GM21447 (cell line): ENCODE results near the gene GJC2.
"Not testable (repeated sequence)": the region's sequence is repeated elsewhere in the genome, so short reads cannot be mapped to it uniquely, and the experiment has no call there.

ENCODE experiments used
- ATAC-seq: cut with Tn5 transposase; IDR thresholded peaks from one replicate; pipeline ENCODE4 v1.9.1; 2021; ENCODE audit not compliant: unreplicated experiment

Gene GJC2

DNA sequence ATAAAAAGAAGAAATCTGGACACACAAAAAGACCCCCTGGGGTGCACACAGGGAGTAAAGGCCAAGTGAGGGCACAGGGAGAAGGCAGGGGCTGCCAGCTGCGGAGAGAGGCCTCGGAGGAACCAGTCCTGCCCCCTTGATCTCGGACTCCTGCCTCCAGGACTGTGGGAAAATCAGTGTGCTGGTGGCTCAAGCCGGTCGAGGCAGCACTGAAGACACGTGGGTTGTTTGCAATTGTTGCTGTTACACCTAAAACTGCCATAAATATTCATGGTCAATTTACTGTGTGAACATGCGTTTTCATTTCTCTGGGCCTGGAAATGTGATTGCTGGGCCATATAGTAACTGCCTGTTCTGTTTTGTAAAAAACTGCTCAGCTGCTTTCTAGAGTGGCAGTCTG is 34.4 kb downstream of the GJC2 start:
- ATAC-seq = no peak

DNA sequence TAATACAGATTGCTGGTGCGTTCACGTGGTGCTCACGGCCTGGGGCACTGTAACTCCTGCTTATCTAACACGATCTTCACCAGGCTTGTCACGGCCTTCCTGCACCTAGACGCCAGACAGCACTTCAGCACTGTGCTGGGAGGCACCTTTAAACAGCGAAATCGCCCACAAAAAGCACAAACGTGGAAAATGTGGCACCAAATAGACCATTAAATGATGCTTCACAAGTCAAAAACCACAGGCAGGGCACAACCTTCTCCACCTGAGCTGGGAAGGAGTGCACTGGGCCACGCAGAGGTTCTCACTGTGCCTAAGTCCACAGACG is 35.9 kb downstream of the GJC2 start:
- ATAC-seq = no peak

DNA sequence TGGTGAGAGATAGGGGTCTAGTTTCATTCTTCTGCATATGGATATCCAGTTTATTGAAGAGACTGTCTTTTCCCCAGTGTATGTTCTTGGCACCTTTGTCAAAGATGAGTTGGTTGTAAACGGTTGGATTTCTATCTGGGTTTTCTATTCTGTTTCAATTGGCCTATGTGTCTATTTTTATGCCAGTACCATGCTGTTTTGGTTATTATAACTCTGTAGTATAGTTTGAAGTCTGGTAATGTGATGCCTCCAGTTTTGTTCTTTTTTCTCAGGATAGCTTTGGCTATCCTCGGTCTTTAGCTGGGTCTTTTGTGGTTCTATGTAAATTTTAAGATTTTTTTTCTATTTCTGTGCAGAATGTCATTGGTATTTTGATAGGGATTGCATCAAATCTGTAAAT is 38.5 kb downstream of the GJC2 start:
- ATAC-seq = not testable (repeated sequence)

DNA sequence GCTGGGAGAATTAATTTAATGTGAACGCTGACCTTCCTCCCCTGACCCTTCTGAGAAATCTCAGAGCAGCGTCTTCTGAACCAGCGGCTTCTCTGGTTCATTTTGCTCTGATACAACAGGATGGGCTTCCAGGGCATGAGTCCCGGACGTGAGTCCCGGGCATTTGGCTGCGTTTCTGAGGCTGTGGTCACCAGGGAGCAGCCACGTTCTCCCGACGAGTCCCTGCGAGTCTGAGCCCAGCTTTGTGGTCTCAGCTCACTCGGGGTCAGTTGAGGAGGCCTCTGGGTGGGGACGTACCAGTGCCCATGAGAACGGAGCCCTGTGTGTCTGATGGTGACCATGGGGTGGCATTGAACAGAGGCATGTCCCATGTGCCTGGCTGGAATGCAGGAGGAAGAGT is 40.5 kb downstream of the GJC2 start:
- no peak for ATAC-seq

DNA sequence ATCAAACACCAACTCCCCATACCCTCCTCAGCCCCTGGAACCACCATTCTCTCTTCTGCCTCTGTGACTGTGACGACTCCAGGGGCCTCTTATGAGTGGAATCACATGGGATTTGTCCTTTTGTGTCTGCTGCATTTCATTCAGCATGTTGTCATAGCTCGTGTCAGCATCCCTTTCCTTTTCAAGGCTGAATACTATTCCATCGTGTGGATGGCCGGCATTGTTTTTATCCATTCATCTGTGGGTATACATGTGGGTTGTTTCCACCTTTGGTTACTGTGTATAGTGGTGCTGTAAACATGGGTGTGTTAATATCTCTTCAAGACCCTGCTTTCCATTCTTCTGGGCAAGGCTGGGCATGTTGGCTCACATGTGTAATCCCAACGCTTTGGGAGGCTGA is 41.0 kb downstream of the GJC2 start:
- ATAC-seq = no peak

DNA sequence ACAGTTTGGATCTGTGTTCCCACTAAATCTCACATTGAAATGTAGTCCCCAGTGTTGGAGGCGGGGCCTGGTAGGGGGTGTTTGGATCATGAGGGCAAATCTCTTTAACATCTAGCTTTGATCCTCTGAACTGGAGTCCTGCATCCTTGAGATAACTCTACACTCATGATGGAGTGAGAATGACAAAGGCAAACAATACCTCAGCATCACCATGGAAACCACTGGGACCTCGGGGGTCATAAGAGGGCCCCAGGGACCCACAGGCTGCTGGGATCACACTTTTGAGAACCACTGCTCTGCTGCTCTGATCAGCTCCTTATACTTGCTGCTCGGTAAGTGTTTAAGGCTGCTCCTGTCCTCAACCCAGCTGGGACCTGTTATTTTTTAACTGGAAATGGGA is 44.7 kb downstream of the GJC2 start:
- ATAC-seq = no peak

DNA sequence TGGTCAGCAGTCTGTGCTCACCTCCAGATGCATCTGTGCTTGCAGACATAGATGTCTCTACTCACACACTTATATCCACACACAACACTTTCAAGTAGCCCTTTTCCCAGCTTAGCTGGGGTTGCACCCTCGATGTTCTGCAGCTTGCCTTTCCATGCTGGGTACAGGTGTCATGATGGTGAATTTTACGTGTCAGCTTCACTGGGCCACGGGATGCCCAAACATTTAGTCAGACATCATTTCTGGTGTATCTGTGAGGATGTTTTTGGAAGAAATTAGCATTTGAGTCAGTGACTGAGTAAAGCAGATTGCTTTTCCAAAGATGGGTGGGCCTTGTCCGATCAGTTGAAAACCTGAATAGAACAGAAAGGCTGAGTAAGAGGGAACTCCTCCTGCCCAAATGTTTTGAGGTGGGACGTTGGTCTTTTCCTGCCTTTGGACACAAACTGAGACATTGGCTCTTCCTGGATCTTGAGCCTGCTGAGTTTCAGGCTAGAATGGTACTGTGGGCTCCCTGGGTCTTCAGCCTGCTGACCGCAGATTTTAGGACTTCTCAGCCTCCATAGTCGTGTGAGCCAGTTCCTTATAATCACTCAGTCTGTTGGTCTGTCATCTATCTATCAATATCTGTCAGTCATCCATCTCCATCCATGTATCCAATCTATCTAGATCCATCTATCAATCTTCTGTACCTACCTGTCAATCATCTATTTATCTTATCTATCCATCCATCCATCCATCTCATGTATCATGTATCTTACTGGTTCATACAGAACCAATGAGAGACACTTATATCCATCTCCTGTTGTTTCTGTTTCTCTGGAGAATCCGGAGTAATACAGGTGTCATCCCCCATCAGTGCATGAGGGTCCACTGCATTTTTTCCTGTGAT is 45.4 kb downstream of the GJC2 start:
- no peak for ATAC-seq

DNA sequence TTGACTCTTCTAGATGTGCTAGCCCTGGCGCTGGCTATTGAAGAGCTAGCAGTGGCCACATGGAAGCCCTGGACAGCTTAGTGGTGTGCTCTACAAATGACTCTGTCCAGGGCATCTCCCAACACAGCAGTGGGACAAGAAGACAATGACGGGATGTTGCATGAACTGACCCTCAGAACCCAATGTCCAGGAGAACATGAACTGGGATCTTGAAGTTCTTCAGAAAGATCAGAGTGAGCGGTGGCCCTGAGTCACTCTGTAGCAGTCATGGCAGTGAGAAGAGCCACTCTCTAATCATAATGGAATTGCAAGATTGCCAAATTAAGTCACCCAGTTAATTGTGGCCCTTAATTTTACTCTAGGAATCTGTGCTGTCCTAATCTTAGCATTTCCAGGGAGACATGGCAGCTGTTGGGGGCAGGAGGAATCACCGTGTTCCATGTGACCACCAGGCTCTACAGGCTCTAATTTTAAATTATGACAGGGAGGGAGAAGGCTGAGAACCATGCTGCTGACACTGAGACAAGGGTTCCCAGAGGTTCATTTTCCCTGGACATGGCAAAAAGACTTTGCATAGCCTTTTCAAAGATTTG is 47.9 kb downstream of the GJC2 start:
- no peak for ATAC-seq

DNA sequence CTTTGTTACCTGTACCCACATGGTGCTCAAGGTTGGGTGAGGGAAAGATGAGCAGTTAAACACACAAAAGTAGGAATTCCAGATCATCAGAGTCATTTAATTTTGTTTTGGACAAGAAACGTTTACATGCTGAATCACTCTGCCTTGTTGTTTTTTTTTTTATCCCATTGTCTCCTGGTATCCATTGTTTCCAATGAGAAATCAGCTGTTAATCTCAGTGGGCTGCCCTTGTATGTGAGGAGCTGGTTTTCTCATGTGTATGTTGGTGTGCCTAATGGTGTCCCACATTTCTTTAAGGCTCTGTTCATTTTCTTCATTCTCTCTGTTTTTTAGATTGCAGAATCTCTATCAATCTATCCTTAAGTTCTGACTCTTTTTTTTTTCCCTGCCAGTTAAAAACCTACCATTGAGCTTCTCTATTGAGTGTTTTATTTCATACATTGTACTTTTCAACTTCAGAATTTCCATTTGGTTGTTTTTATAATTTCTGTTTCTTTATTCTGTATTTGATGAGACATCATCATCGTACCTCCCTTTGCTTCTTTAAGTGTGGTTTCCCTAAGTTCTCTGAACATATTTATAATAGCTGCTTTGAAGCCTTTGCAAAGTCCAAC is 49.4 kb downstream of the GJC2 start:
- no peak for ATAC-seq

DNA sequence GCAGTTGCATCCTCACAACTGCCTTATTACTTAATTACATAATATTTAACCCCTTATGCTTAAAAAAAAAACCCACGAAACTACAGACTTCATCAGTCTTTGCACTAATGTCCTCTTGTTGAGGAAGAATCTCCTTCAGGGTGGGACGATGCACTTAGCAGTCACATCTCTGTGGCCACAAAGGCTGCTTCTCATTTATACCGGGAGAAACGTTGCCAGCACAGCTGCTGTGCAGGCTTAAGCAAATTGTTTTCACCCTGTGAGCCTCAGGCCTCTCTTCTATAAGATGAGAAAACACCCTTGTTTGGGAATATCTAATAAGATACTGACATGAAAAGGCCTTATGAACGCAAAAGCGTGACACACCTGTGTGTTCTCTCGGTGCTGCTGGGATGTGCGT is 55.2 kb downstream of the GJC2 start:
- no peak for ATAC-seq

DNA sequence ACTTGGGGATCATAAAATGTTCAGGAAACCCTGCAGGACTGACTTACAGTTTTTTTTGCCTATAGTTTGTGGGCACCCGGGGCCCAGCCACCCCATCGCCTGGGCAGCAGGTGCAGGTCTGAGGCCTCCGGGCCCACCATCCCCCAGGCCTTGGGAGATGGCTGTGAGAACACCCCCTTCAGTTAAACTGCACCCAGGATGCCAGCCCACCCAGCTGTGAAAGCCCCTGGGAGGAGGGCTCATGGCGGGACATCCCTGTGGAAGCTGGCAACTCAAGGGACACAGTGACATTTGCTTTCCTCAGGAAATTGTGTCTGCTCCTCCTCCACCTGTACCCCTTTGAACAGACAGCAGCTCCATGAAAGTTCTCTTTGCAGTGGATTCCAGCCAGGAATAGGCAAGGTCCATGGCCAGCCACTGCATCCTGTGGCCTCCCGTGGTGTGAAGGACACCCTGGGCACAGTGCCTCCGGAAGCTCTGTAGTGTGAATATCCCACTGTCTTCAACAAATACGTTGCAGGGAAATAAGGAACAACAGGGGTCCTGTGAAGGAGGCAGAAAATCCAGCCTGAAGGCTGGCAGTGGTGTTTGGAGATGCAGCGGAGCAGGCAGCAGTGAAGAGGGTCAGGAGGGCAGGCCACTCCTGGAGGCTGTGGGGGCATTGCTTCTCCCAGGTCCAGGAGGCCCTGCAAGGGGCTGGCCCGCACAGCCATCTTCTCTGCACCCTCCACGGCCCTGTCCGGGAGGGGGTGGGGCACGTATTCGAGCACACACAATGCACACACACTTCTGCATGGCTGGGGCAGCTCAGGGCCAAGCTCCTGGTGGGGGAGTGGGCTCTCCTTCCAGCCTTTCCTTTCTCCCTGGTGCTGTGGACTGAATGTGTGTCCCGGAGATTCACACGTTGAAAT is 56.1 kb downstream of the GJC2 start:
- ATAC-seq = no peak

DNA sequence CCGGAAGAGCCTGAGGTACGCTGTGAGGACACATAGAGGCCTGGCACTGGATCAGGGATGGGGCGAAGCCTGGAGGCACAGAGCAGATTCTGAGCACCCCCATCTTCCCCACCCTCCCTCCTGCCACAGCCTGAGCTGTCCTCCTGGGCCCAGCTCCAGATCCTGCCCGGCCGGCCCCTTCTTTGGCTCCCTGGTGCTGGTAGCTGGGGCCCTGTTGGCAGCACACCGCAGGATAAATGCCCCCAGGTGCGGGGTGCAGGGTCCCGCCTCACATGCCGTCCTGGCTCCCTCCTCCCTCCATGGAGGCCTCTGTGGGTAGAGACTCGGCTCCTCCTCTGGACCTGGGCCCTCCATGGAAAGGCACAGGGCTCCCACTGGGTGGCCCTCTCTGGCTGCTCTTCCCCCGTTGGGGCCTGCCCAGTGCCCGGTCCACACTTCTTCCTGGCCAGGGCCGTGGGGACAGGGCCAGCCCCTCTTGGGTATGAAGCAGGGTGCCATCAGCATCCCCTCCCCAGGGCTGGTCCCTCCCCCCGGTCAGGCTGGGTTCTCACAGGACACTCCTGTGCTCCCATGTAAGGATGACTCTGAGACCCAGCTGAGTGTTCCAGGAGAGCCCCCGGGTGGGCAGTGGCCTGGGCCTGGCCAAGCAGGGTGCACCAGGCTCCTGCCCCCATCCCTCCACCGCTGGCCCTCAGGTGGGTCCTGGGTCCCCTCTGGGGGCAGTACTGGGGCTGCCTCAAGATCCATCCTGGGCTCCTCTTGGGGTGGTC is 57.0 kb downstream of the GJC2 start:
- no peak for ATAC-seq

DNA sequence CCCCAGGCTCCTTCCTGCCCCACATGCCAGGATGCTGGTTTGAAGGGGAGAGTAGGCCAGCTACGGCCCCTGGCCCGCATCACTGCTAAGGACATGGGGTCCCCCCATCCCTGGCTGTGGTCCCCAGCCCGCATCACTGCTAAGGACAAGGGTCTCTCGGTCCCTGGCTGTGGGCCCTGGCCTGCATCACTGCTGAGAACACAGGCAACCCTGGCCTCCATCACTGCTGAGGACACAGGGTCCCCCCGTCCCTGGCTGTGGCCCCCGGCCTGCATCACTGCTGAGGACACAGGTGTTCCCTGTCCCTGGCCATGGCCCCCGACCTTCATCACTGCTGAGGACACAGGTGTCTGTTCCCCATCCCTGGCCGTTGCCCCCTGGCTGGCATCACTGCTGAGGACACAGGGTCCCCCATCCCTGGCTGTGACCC is 57.7 kb downstream of the GJC2 start:
- no peak for ATAC-seq

DNA sequence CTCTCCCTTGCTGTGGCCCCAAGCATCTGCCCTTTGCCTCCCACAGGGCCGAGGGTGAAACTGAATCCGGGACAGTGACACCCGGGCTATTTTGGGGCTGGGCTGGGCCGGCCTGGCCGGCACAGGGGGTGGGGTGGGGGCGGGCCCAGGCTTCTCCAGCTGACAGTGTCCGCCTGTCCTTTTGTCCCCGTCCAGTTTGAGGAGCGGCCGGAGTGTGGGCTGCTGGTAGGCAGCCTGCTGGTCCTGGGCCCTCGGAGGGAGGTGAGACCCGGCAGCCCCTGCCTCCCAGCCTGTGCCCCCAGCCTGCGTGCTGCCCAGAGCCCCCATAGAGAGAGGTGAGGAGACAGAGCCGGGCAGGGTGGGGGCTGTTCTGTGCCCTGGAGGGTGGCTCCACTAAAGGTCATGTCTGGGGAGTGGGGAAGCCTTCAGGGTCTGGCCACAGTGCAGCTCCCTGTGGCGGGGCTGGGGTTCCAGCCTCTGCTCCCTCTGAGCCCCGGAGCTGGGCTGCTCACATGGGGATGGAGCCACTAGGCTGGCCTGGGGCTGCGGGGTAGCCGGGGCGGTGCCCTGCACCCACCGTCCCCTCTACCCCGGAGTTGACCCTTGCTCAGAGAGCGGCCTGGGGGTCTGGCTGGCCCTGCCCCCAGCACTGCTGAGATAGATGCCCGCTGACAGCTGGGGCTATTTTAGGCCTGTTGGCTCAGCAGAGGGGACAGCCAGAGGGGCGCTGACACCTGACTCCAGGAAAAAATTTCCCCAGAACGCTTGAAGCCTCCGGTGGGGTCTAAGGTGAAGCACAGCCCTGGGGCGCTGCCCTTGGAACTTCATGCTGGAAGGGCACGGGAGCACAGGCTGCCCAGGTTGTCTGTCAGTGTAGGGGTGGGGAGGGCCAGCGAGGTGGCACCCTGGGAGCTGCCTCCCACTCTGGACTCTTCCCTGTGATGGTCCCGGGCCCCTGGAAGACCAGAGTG is 58.4 kb downstream of the GJC2 start, which contains the start of gene OBSCN:
TSS of gene OBSCN (plus strand) at position 194 of the 971 bp plus-strand sequence. CDS start 3,740 bp downstream, outside the sequence.
- ATAC-seq = no peak

DNA sequence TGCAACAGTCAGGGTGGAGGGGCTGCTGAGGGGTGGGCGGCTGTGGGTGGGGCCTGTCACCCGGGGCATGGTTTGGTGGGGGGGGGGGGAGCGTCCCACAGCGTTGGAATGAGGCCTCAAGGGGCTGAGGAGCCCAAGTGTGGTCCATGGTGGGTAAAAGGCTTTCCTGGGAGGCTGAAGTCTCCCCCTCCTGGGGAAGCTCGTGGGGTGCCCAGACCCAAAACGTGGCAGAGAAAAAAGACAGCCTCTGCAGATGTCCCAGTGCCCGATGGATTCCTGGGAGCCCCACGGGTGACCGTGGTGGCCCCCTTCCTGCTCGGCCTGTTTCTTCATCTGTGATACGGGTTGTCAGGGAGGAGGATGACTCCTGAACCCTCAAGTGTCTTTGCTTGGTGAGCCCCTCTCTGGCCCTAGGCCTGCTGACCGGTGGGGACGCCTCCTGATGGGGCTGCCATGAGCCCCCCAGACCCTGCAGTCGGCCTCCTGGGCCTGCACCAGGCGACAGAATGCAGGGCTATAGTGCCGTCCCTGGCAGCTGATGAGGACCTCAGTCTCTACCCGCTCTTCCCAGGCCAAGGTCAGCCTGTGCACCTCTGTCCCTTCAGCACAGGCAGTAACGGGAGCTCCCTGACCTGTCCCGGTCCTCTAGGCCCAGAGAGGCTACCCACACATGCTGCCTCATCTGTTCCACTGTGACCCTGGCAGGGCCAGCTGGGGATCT is 59.3 kb downstream of the GJC2 start:
- ATAC-seq = no peak
